ENCODE results near the gene BMP3. TPM values are rescaled to one million over a fixed set of nuclear protein-coding genes. Genes with fewer than 3 reads are reported as not detected.

The BMP3 gene
- total RNA-seq: not detected in 2 replicates

GRCh38 chr4:81030061-81030980, at the start of gene BMP3:
TSS of gene BMP3 (plus strand) at chr4:81030708. CDS start at chr4:81031285, 577 bp downstream.

Other genes with a start within 250 kb of the BMP3 start
- gene PRKG2, start 184.5 kb downstream of the BMP3 start, total RNA-seq: 0.26 and 0.65 TPM in 2 replicates

Data from articular chondrocyte of knee joint (primary cell).